ENCODE results near the gene PDE4D. TPM values are rescaled to one million over a fixed set of nuclear protein-coding genes. Genes with fewer than 3 reads are reported as not detected.

PDE4D gene
- total and polyA plus RNA-seq, 2 of the 4 experiments (the other 2 are of a cell fraction): 1.4 to 7.9 TPM

GRCh38 chr5:59055745-59056448 is 837.6 kb downstream of the PDE4D start:
- no peak overlapping the region for H4K5ac ChIP-seq (ENCODE audit: low read depth, low read length)
- 100% methylated on average over 2 of the region's 9 CpGs; no CpG with 5 or more reads in 1 of the 2 experiments for WGBS, 2 experiments (ENCODE audit: extremely low coverage in 2 of 2, insufficient read length in 1 of 2)
- in situ Hi-C loops (cut with MboI; ENCODE audit: low sequenced_read_pairs) (no loop called here), dilution Hi-C loops (cut with HindIII; ENCODE audit: low sequenced_read_pairs, unreplicated experiment) (no loop called here), intact Hi-C loops (cut with micrococcal nuclease) (no loop called here)
- no peak overlapping the region for H3K4me3 ChIP-seq (ENCODE audit: insufficient read depth, low read depth, low read length)
- no peak overlapping the region for H4K91ac ChIP-seq (ENCODE audit: insufficient read depth, low read depth, low read length)
- H2AK5ac ChIP-seq (ENCODE audit: low read depth, low read length): no peak overlapping the region; the same call in 1 of the 2 replicates
- no peak overlapping the region for H3K9ac ChIP-seq (ENCODE audit: low read depth, low read length)
- CTCF ChIA-PET: interaction anchor here (1.3 kb wide), 1 partner anchor 108 kb away, joined by 3 read pairs; no protein-coding TSS in a partner anchor
- no peak overlapping the region for H2BK120ac ChIP-seq (ENCODE audit: low read depth, low read length)
- POLR2A ChIA-PET (ENCODE audit: unreplicated experiment): no interaction called here
- no peaks in the 10 kb centered on the region for H3K4me1 ChIP-seq (ENCODE audit: control insufficient read depth, insufficient read depth, low read length)
- H3K23ac ChIP-seq (ENCODE audit: low read depth, low read length): no peak overlapping the region
- no peak overlapping the region for H3K27ac ChIP-seq (ENCODE audit: insufficient read depth, low read length)
- no peak overlapping the region for H3K56ac ChIP-seq (ENCODE audit: extremely low read depth, insufficient read depth, low read length)
- H2BK5ac ChIP-seq (ENCODE audit: low read depth, low read length, poor library complexity, severe bottlenecking): no peak overlapping the region
- no peak overlapping the region for H2AFZ ChIP-seq (replicated peaks; ENCODE audit: low read length, poor library complexity)
- no peaks in the 10 kb centered on the region for H4K20me1 ChIP-seq (ENCODE audit: insufficient read depth, low read length)
- DNase-seq (no peak), ATAC-seq (ENCODE audit: low read depth) (peak; percentile 17; the same call in 1 of the 2 replicates)
- no peaks in the 10 kb centered on the region for H3K9me3 ChIP-seq (ENCODE audit: control insufficient read depth, insufficient read depth, low read length)
- no peak overlapping the region for H2BK15ac ChIP-seq (ENCODE audit: low read depth, low read length)
- H3K27me3 ChIP-seq (ENCODE audit: control insufficient read depth, insufficient read depth, low read length): no peaks in the 10 kb centered on the region
- TF ChIP-seq SMC3 (IDR thresholded peaks at IDR 0.05; ENCODE audit: low read depth, low read length): no peak
- no peak for TF ChIP-seq USF2 (IDR thresholded peaks at IDR 0.05; ENCODE audit: low read depth, low read length)
- no peak for TF ChIP-seq CTCF (conservative IDR thresholded peaks at IDR 0.05; ENCODE audit: low read depth, low read length)
- TF ChIP-seq FOS (IDR thresholded peaks at IDR 0.05; ENCODE audit: low read depth, low read length): no peak
- no peak for TF ChIP-seq RFX5 (IDR thresholded peaks at IDR 0.05; ENCODE audit: low read depth, low read length)
- TF ChIP-seq MXI1 (IDR thresholded peaks at IDR 0.05; ENCODE audit: borderline replicate concordance, low read depth, low read length): no peak
- TF ChIP-seq MAFK (IDR thresholded peaks at IDR 0.05; ENCODE audit: low read depth, low read length): no peak
- TF ChIP-seq MAZ (IDR thresholded peaks at IDR 0.05; ENCODE audit: borderline replicate concordance, low read depth, low read length): no peak
- no peak for TF ChIP-seq CHD1 (IDR thresholded peaks at IDR 0.05; ENCODE audit: low read depth, low read length)
- no peak for TF ChIP-seq BHLHE40 (IDR thresholded peaks at IDR 0.05; ENCODE audit: low read depth, low read length)
- TF ChIP-seq RAD21 (IDR thresholded peaks at IDR 0.05; ENCODE audit: low read length): no peak
- TF ChIP-seq POLR2A (IDR thresholded peaks at IDR 0.05; ENCODE audit: low read depth, low read length): no peak
- no peak overlapping the region for H3K4me2 ChIP-seq (ENCODE audit: low read depth, low read length)
- H3K18ac ChIP-seq (ENCODE audit: low read depth, low read length): no peak overlapping the region
- no peak overlapping the region for H2AK9ac ChIP-seq (replicated peaks; ENCODE audit: low read depth, low read length, poor library complexity)
- BruUV-seq (replicated peaks): no TSS peak
- H3K79me1 ChIP-seq (ENCODE audit: low read depth in 1 of 2, low read length in 2 of 2): no peaks in the 10 kb centered on the region
- H2BK20ac ChIP-seq (ENCODE audit: low read depth, low read length): no peak overlapping the region
- H3K36me3 ChIP-seq (ENCODE audit: control insufficient read depth, insufficient read depth, low read length): no peaks in the 10 kb centered on the region
- peaks cover 2% of the 10 kb centered on the region; the same call in 1 of the 2 replicates for H3K9me1 ChIP-seq (ENCODE audit: insufficient read depth, low read length)
- no peak overlapping the region for H3K14ac ChIP-seq (replicated peaks; ENCODE audit: low read depth, low read length)
- H3K4ac ChIP-seq (ENCODE audit: low read depth, low read length): no peak overlapping the region
- H4K8ac ChIP-seq (ENCODE audit: low read depth in 2 of 2, low read length in 2 of 2): no peak overlapping the region

All from IMR-90 (cell line).